Activated CD8-positive, alpha-beta T cell treated with anti-CD3 and anti-CD28 coated beads for 36 hours (primary cell): ENCODE measurements around the gene DRC3. TPM values are rescaled to one million over a fixed set of nuclear protein-coding genes. Genes with fewer than 3 reads are reported as not detected.

Experiments used
- ATAC-seq: fragments of 200-7000 bp; cut with Tn5 transposase; one replicate; pipeline ENCODE4 v1.10.0; 2021; ENCODE audit warnings: mild to moderate bottlenecking, moderate library complexity
- CTCF ChIA-PET: fragments of 350-600 bp; sonication (Branson Sonifier 250); formaldehyde crosslinking; loops from one replicate; lab custom pipeline; 2021; ENCODE audit warnings: antibody characterized with exemption; lab: Charles Lee
- POLR2A ChIA-PET: fragments of 350-600 bp; sonication (Branson Sonifier 250); formaldehyde crosslinking; loops from one replicate; lab custom pipeline; 2021; ENCODE audit warnings: antibody characterized with exemption; lab: Charles Lee
- DNase-seq: peaks from one replicate; pipeline ENCODE4 v3.0.0-alpha.2; 2020
- H3K27ac Mint-ChIP-seq: one replicate; pipeline ENCODE4 v1.8.0; 2021; ENCODE audit warnings: mild to moderate bottlenecking, mixed read lengths
- H3K27me3 Mint-ChIP-seq: one replicate; pipeline ENCODE4 v1.8.0; 2021; ENCODE audit warnings: mixed read lengths
- H3K36me3 Mint-ChIP-seq: one replicate; pipeline ENCODE4 v1.8.0; 2021; ENCODE audit warnings: low read depth, mixed read lengths
- H3K4me1 Mint-ChIP-seq: one replicate; pipeline ENCODE4 v1.8.0; 2021; ENCODE audit warnings: low read depth, mixed read lengths
- H3K4me3 Mint-ChIP-seq: one replicate; pipeline ENCODE4 v1.8.0; 2021; ENCODE audit warnings: mild to moderate bottlenecking, moderate library complexity, mixed read lengths
- H3K9me3 Mint-ChIP-seq: one replicate; pipeline ENCODE4 v1.8.0; 2021; ENCODE audit warnings: mixed read lengths
- intact Hi-C: fragments of 100-400 bp; cut with micrococcal nuclease; formaldehyde crosslinking; loops from one replicate; pipeline ENCODE4 v1.10.0; 2022
- total RNA-seq, 2 experiments: library from RNA; stranded (reverse); gene quantifications; one replicate each; pipeline ENCODE4 v1.2.3, GENCODE V29; 2021
- TF ChIP-seq, protein P1 (sequence below): fragments of 200-600 bp; IDR thresholded peaks from one replicate; pipeline ENCODE4 v1.8.0; 2022; ENCODE audit warnings: antibody characterized with exemption, mild to moderate bottlenecking

Gene DRC3
- total RNA-seq, 2 experiments from 2014 or later: 0.25 TPM; not detected in 1

DNA sequence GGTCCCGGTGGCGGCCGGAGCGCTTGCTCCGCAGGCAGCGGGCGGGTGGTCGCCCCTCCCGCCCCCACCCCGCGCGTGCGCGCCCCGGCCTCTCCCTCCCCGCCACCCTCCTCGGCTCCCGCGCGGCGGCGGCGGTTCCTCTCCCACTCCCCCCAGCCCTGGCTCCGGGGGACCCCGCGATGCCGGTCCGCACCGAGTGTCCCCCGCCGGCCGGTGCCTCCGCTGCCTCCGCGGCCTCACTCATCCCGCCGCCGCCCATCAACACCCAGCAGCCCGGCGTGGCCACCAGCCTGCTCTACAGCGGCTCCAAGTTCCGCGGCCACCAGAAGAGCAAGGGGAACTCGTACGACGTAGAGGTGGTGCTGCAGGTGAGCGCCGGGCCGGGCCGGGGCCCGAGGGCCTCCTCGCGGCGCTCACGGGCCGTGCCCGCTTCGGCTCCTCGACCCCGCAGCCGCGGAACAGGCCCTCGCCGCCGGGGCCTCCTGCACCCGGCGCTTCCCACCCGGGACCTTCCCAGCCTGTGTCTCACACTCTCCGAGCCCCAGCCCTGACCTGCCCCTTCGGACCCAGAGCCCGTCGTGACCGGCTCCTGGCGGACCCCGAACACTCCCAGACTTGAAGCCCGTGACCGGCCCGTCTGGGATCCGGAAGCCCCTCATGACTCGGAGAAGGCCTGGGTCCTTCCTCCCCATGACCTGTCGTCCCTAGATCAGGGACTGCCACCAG, 67.0 kb downstream of the DRC3 start:
- peak overlapping the region; percentile 96 for H3K27ac Mint-ChIP-seq
- ChIA-PET POLR2A (no interaction called here), CTCF (no interaction called here)
- DNase-seq (peak; percentile 52), ATAC-seq (peak; percentile 12)
- intact Hi-C loops: loop anchor here (5.0 to 10.0 kb wide), 3 partner anchors 62 to 345 kb away; no protein-coding TSS in a partner anchor
- TF ChIP-seq, protein P1, sequence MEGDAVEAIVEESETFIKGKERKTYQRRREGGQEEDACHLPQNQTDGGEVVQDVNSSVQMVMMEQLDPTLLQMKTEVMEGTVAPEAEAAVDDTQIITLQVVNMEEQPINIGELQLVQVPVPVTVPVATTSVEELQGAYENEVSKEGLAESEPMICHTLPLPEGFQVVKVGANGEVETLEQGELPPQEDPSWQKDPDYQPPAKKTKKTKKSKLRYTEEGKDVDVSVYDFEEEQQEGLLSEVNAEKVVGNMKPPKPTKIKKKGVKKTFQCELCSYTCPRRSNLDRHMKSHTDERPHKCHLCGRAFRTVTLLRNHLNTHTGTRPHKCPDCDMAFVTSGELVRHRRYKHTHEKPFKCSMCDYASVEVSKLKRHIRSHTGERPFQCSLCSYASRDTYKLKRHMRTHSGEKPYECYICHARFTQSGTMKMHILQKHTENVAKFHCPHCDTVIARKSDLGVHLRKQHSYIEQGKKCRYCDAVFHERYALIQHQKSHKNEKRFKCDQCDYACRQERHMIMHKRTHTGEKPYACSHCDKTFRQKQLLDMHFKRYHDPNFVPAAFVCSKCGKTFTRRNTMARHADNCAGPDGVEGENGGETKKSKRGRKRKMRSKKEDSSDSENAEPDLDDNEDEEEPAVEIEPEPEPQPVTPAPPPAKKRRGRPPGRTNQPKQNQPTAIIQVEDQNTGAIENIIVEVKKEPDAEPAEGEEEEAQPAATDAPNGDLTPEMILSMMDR: no peak
- H3K9me3 Mint-ChIP-seq: no peaks in the 10 kb centered on the region
- H3K36me3 Mint-ChIP-seq: peaks cover 3% of the 10 kb centered on the region
- peak overlapping the region; percentile 95 for H3K4me3 Mint-ChIP-seq
- H3K4me1 Mint-ChIP-seq: peaks cover 48% of the 10 kb centered on the region
- no peaks in the 10 kb centered on the region for H3K27me3 Mint-ChIP-seq

DNA sequence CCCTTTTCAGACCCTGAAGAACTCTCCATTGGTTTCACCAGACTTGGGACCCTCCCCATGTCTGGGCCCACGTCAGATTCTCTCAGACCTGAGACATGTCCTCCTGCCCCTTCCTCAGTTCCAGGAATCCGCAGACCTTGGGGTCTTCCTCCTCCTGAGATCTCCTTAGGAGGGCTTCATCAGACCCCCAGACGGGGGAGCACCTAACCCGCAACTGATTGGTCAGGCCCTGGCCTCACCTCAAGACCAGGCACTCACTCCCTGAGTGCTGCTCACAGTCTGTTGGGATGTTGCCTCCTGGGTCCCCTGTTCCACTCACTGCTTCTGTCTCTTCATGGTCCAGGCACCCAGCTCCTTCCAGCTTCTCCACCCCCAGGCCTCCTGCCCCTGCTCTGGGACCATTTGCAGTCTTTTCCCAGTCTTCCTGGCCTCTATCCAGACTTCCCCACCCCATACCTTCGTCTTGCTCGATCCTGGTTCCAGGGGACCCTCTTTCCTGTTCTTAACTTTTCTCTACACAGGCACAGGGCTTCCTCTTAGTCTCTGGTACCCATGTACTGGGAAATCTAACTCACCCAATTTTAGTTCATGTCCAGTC, 67.7 kb downstream of the DRC3 start:
- H3K36me3 Mint-ChIP-seq: peaks cover 3% of the 10 kb centered on the region
- peaks cover 48% of the 10 kb centered on the region for H3K4me1 Mint-ChIP-seq
- no peak for DNase-seq
- ATAC-seq: no peak
- no peaks in the 10 kb centered on the region for H3K27me3 Mint-ChIP-seq
- TF ChIP-seq, protein P1: no peak
- CTCF ChIA-PET: interaction anchor here (1.3 kb wide), 1 partner anchor 56 kb away, joined by 3 read pairs; no protein-coding TSS in a partner anchor
- peak overlapping the region; percentile 67 for H3K27ac Mint-ChIP-seq
- H3K4me3 Mint-ChIP-seq: peak overlapping the region; percentile 95
- POLR2A ChIA-PET: no interaction called here
- intact Hi-C loops: no loop called here
- H3K9me3 Mint-ChIP-seq: no peaks in the 10 kb centered on the region

DNA sequence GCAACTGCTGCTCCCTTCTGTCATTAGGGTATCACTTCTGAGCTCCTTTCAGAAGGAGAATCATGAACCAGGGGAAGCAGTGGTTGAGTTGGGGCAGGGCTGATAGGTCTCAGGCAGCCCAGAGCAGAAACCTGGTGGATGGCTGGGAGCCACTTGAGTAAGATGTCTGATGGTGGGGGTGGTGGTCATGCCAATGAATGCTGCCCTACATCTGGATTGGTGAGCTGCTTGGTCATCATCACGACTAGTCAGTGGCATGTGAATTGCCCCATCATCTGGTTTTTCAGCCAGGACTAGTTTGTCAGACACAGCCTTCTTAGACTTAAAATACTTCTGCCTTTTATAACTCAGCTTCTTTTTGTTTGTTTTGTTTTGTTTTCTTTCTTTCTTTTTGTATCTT, 69.1 kb downstream of the DRC3 start:
- intact Hi-C loops: no loop called here
- no peak overlapping the region for H3K27ac Mint-ChIP-seq
- DNase-seq (peak; percentile 15), ATAC-seq (no peak)
- peak overlapping the region; percentile 95 for H3K4me3 Mint-ChIP-seq
- ChIA-PET POLR2A (interaction anchor here (1.2 kb wide), 1 partner anchor 29 kb away, joined by 3 read pairs; no protein-coding TSS in a partner anchor), CTCF (interaction anchor here (1.3 kb wide), 2 partner anchors 57 to 151 kb away, joined by 3 read pairs; no protein-coding TSS in a partner anchor)
- peaks cover 42% of the 10 kb centered on the region for H3K4me1 Mint-ChIP-seq
- H3K27me3 Mint-ChIP-seq: no peaks in the 10 kb centered on the region
- no peaks in the 10 kb centered on the region for H3K9me3 Mint-ChIP-seq
- TF ChIP-seq, protein P1: no peak
- H3K36me3 Mint-ChIP-seq: peaks cover 6% of the 10 kb centered on the region

DNA sequence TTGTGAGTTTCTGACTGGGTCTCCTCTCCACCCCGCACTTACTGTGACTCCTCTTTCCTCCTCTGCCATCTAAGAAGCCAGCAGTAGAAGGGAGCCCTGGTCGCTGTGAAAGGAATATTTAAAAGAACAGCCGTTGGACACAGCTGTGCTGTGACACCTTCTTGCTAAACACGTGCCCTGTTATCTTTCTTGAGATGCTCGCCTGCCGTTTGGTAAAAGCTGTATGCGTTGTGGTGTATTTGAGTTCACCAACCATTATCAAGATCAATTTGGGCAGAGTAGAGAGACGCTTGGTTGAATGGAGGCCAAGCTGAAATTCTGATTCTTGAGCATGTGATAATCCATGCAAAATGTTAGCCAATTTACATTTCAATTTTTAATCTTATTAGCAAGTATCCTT, 70.3 kb downstream of the DRC3 start:
- peaks cover 13% of the 10 kb centered on the region for H3K36me3 Mint-ChIP-seq

More for the DNA sequence above, 70.3 kb downstream of the DRC3 start:
- Mint-ChIP-seq H3K4me3 (no peak overlapping the region), H3K27ac (no peak overlapping the region), H3K4me1 (peaks cover 32% of the 10 kb centered on the region), H3K9me3 (no peaks in the 10 kb centered on the region), H3K27me3 (no peaks in the 10 kb centered on the region)
- no peak for DNase-seq
- ChIA-PET CTCF (interaction anchor here (0.7 kb wide), 1 partner anchor 15 kb away, joined by 3 read pairs; no protein-coding TSS in a partner anchor), POLR2A (no interaction called here)
- TF ChIP-seq, protein P1: no peak
- intact Hi-C loops: no loop called here
- ATAC-seq: no peak
